ENCODE measurements around the gene XPR1. TPM values are rescaled to one million over a fixed set of nuclear protein-coding genes. Genes with fewer than 3 reads are reported as not detected.

Gene XPR1
- total RNA-seq, 3 donors from 2014 or later (not counting 1 experiment from before 2014, with no cell fraction given): 14.8 to 18.2 (median 16.7) TPM

DNA sequence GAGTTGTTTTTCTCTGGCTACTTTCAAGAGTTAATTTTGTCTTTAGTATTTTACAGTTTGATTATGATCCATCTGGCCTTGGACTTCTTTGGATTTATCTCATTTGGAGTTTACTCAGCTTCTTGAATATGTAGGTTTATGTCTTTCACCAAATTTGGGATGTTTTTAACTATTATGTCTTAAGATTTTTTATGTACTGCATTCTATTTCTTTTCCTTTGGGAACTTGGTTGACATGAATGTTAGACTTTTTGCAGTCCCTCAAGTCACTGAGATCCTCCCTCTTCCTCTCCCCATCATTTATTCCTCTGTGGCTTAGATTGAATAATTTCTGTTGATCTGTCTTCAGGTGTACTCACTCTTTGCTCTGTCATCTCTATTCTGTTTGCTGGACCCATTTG is 112.0 kb downstream of the XPR1 start:
- H3K4me1 ChIP-seq (ENCODE audit: control insufficient read depth, insufficient read depth, low read length): no peaks in the 10 kb centered on the region
- no peak overlapping the region for H3K4me3 ChIP-seq (ENCODE audit: low read length)
- H3K27ac ChIP-seq (ENCODE audit: low read length): no peak overlapping the region
- H3K4me3 Mint-ChIP-seq: no peak overlapping the region
- H3K27me3 Mint-ChIP-seq (ENCODE audit: low read depth in 2 of 2): no peaks in the 10 kb centered on the region
- intact Hi-C loops (cut with micrococcal nuclease): no loop called here
- peaks cover 8 to 19% of the 10 kb centered on the region in 2 donors for H3K9me3 Mint-ChIP-seq
- H3K36me3 Mint-ChIP-seq: peaks cover 33% of the 10 kb centered on the region
- no peak for ATAC-seq
- H3K4me1 Mint-ChIP-seq: peaks cover 7 to 22% of the 10 kb centered on the region in 2 donors
- no peaks in the 10 kb centered on the region for H3K27me3 ChIP-seq (ENCODE audit: control insufficient read depth, insufficient read depth, low read length)
- TF ChIP-seq, protein P1, sequence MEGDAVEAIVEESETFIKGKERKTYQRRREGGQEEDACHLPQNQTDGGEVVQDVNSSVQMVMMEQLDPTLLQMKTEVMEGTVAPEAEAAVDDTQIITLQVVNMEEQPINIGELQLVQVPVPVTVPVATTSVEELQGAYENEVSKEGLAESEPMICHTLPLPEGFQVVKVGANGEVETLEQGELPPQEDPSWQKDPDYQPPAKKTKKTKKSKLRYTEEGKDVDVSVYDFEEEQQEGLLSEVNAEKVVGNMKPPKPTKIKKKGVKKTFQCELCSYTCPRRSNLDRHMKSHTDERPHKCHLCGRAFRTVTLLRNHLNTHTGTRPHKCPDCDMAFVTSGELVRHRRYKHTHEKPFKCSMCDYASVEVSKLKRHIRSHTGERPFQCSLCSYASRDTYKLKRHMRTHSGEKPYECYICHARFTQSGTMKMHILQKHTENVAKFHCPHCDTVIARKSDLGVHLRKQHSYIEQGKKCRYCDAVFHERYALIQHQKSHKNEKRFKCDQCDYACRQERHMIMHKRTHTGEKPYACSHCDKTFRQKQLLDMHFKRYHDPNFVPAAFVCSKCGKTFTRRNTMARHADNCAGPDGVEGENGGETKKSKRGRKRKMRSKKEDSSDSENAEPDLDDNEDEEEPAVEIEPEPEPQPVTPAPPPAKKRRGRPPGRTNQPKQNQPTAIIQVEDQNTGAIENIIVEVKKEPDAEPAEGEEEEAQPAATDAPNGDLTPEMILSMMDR (IDR thresholded peaks at IDR 0.05): no peak
- no peak for DNase-seq
- H3K27ac Mint-ChIP-seq: no peak overlapping the region
- H3K9me3 ChIP-seq (ENCODE audit: control insufficient read depth, insufficient read depth, low read length): peaks cover 10% of the 10 kb centered on the region
- no peaks in the 10 kb centered on the region for H3K36me3 ChIP-seq (ENCODE audit: control insufficient read depth, insufficient read depth, low read length)

DNA sequence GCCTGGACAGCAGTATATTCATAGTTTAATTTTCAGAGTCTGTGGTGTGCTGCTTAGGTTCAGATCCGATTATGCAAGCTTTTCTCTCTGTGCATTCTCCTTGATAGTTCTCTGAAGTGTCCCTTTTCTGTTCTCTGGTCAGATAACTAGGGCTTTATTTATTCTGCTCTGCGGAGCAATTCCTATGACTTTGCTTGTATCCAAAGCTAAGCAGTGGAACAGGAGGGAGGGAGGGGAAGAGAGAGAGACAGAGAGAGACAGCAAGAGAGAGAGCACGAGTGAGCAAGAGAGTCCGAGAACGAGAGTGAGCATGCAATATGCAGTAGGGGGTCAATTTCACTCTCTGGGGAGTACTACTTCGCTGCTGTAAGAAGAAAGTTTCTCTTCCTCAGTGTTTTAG is 113.3 kb downstream of the XPR1 start:
- Mint-ChIP-seq H3K9me3 (peaks cover 8 to 15% of the 10 kb centered on the region in 2 donors), H3K4me1 (peaks cover 4 to 22% of the 10 kb centered on the region in 2 donors), H3K27ac (no peak overlapping the region), H3K36me3 (peaks cover 27% of the 10 kb centered on the region), H3K4me3 (no peak overlapping the region), H3K27me3 (ENCODE audit: low read depth in 2 of 2) (no peaks in the 10 kb centered on the region)
- no peaks in the 10 kb centered on the region for H3K4me1 ChIP-seq (ENCODE audit: control insufficient read depth, insufficient read depth, low read length)
- intact Hi-C loops (cut with micrococcal nuclease): no loop called here
- TF ChIP-seq, protein P1 (IDR thresholded peaks at IDR 0.05): no peak
- no peak overlapping the region for H3K4me3 ChIP-seq (ENCODE audit: low read length)
- ATAC-seq (no peak), DNase-seq (no peak)
- no peaks in the 10 kb centered on the region for H3K27me3 ChIP-seq (ENCODE audit: control insufficient read depth, insufficient read depth, low read length)
- WGBS (ENCODE audit: insufficient coverage): 97% methylated on average over 5 of the region's 6 CpGs
- no peaks in the 10 kb centered on the region for H3K36me3 ChIP-seq (ENCODE audit: control insufficient read depth, insufficient read depth, low read length)
- H3K9me3 ChIP-seq (ENCODE audit: control insufficient read depth, insufficient read depth, low read length): peaks cover 10% of the 10 kb centered on the region
- H3K27ac ChIP-seq (ENCODE audit: low read length): no peak overlapping the region

DNA sequence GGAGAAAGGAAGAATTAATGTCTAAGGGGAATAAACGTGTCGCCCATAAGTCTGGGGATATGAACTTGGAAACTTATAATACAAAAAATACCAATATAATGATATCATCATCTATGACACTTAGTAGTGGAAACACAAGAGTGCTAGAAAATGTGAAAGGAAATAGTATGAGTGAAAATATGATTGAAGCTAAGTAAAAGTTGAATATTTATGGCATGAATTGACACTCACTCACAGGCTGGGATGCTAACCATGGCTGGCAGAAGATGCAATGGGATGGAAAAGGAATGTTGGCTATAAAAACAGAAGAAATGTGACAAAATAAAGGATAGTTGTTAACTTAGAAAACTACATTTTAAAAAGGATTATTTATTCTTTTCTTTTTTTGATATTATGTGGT is 120.1 kb downstream of the XPR1 start:
- no peaks in the 10 kb centered on the region for H3K36me3 Mint-ChIP-seq

DNA sequence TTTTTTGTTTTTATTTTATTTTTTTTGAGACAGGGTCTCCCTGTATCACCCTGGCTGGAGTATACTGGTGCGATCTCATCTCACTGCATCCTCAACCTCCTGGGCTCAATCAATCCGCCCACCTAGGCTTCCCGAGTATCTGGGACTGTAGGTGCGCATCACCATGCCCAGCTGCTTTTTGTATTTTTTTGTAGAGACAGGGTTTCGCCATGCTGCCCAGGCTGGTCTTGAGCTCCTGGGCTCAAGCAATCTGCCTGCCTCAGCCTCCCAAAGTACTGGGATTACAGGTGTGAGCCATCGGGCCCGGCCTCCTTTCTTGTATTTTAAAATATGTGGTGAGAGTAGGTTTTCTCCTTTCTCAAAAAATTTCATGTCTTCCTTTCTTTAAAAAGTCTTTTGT is 122.6 kb downstream of the XPR1 start:
- Histone ChIP-seq H3K9me3 (ENCODE audit: control insufficient read depth, insufficient read depth, low read length) (no peaks in the 10 kb centered on the region), H3K4me3 (ENCODE audit: low read length) (no peak overlapping the region), H3K27me3 (ENCODE audit: control insufficient read depth, insufficient read depth, low read length) (no peaks in the 10 kb centered on the region), H3K27ac (ENCODE audit: low read length) (no peak overlapping the region), H3K36me3 (ENCODE audit: control insufficient read depth, insufficient read depth, low read length) (no peaks in the 10 kb centered on the region), H3K4me1 (ENCODE audit: control insufficient read depth, insufficient read depth, low read length) (no peaks in the 10 kb centered on the region)
- H3K4me1 Mint-ChIP-seq: peaks cover 0 to 17% of the 10 kb centered on the region in 2 donors
- H3K36me3 Mint-ChIP-seq: peaks cover 7% of the 10 kb centered on the region
- TF ChIP-seq, protein P1 (IDR thresholded peaks at IDR 0.05): no peak
- no peak overlapping the region for H3K27ac Mint-ChIP-seq
- no peaks in the 10 kb centered on the region for H3K27me3 Mint-ChIP-seq (ENCODE audit: low read depth in 2 of 2)
- H3K9me3 Mint-ChIP-seq: no peaks in the 10 kb centered on the region
- 100% methylated on average over 4 of the region's 7 CpGs for WGBS (ENCODE audit: insufficient coverage)
- intact Hi-C loops (cut with micrococcal nuclease): no loop called here
- no peak overlapping the region for H3K4me3 Mint-ChIP-seq
- no peak for DNase-seq
- no peak for ATAC-seq

More for the DNA sequence above, 120.1 kb downstream of the XPR1 start:
- Histone ChIP-seq H3K27me3 (ENCODE audit: control insufficient read depth, insufficient read depth, low read length) (no peaks in the 10 kb centered on the region), H3K27ac (ENCODE audit: low read length) (no peak overlapping the region), H3K4me3 (ENCODE audit: low read length) (no peak overlapping the region), H3K9me3 (ENCODE audit: control insufficient read depth, insufficient read depth, low read length) (no peaks in the 10 kb centered on the region), H3K36me3 (ENCODE audit: control insufficient read depth, insufficient read depth, low read length) (no peaks in the 10 kb centered on the region), H3K4me1 (ENCODE audit: control insufficient read depth, insufficient read depth, low read length) (no peaks in the 10 kb centered on the region)
- intact Hi-C loops (cut with micrococcal nuclease): no loop called here
- Mint-ChIP-seq H3K4me3 (no peak overlapping the region), H3K27ac (no peak overlapping the region), H3K4me1 (peaks cover 0 to 14% of the 10 kb centered on the region in 2 donors), H3K9me3 (no peaks in the 10 kb centered on the region), H3K27me3 (ENCODE audit: low read depth in 2 of 2) (no peaks in the 10 kb centered on the region)
- DNase-seq (no peak), ATAC-seq (no peak)
- WGBS (ENCODE audit: insufficient coverage): no CpG with 5 or more reads among the region's 2 CpGs
- TF ChIP-seq, protein P1 (IDR thresholded peaks at IDR 0.05): no peak

Data from natural killer cell (primary cell).